K562 (cell line): ENCODE data around the gene CAPRIN1. TPM values are rescaled to one million over a fixed set of nuclear protein-coding genes. Genes with fewer than 3 reads are reported as not detected.
A peak's percentile ranks its signal among the peaks of the same experiment; 100 is the strongest.

Experiments
- ATAC-seq: fragments of 200-7000 bp; cut with Tn5 transposase; 3 replicates; pipeline ENCODE4 v1.9.1; 2020; ENCODE audit warnings: moderate library complexity
- BruUV-seq: library from RNA; stranded (reverse); fragments of 400-500 nt; replicated peaks from 2 replicates; lab custom pipeline; 2021; lab: Mats Ljungman, UMichigan
- CTCF ChIA-PET: fragments of 300-600 bp; formaldehyde crosslinking; extraction: SDS; loops from one replicate; lab custom pipeline; 2021; ENCODE audit warnings: low intra/inter-chr PET ratio; lab: Yijun Ruan, JAX
- POLR2A ChIA-PET: fragments of 300-600, 350-650 bp; sonication (Branson Sonifier 250); formaldehyde crosslinking; extraction: SDS; loops from one replicate; lab custom pipeline; 2021; ENCODE audit warnings: antibody characterized with exemption, inconsistent platforms; lab: Yijun Ruan, JAX
- DNase-seq, 4 experiments: peaks; one replicate each; pipeline versions ENCODE4 v3.0.0 to v3.0.0-alpha.2; 2011 to 2018; ENCODE audit warnings: low spot score in 3 of 4, mixed read lengths in 3 of 4; ENCODE audit errors: extremely low read depth in 1 of 4
- FAIRE-seq: peaks from 2 replicates; lab custom pipeline; 2011; peaks lifted over from hg19 to GRCh38; lab: Jason Lieb, UNC
- H2AFZ ChIP-seq: 2 replicates; pipeline ENCODE4 v1.6.0; 2011; ENCODE audit warnings: low read depth, low read length, control low read depth, inconsistent platforms
- H3K27ac ChIP-seq: fragments of 200-600 bp; 3 replicates; pipeline ENCODE4 v1.8.0; 2011; ENCODE audit warnings: low read depth, mild to moderate bottlenecking, control low read depth, inconsistent platforms, low read length, moderate library complexity, mixed read lengths; ENCODE audit errors: extremely low read depth
- H3K27me3 ChIP-seq, 2 experiments: fragments of 300-600 bp in 1 of 2; 2 replicates in 1 of 2; 3 replicates in 1 of 2; pipeline versions ENCODE4 v1.6.0 to v1.8.0; 2011; ENCODE audit warnings: inconsistent platforms in 2 of 2, low read length in 2 of 2, mild to moderate bottlenecking in 1 of 2, mixed read lengths in 1 of 2, moderate library complexity in 1 of 2; ENCODE audit not compliant: control insufficient read depth in 2 of 2, insufficient read depth in 2 of 2
- H3K36me3 ChIP-seq: fragments of 300-600 bp; 3 replicates; pipeline ENCODE4 v1.8.0; 2011; ENCODE audit warnings: mild to moderate bottlenecking, low read length, inconsistent platforms; ENCODE audit not compliant: control insufficient read depth, insufficient read depth
- H3K4me1 ChIP-seq, 2 experiments: fragments of 200-600 bp in 1 of 2; replicated peaks in 1 of 2; 2 replicates in 1 of 2; 3 replicates in 1 of 2; pipeline versions ENCODE4 v1.5.1 to v1.8.0; 2011; ENCODE audit warnings: inconsistent platforms in 2 of 2, low read length in 2 of 2, mild to moderate bottlenecking in 1 of 2, mixed read lengths in 1 of 2, moderate library complexity in 1 of 2; ENCODE audit not compliant: control insufficient read depth in 2 of 2, insufficient read depth in 2 of 2
- H3K4me2 ChIP-seq: 2 replicates; pipeline ENCODE4 v1.6.1; 2011; ENCODE audit warnings: low read length, control low read depth, inconsistent platforms, mixed read lengths; ENCODE audit not compliant: insufficient read depth
- H3K4me3 ChIP-seq: fragments of 200-600 bp; sonication (generic), shearing (Covaris generic); 2 replicates; pipeline ENCODE4 v1.5.1; 2016; ENCODE audit warnings: control low read depth, inconsistent platforms
- H3K79me2 ChIP-seq: fragments of 200-600 bp; 3 replicates; pipeline ENCODE4 v1.8.0; 2011; ENCODE audit warnings: low read length, inconsistent platforms; ENCODE audit not compliant: control insufficient read depth, insufficient read depth
- H3K9ac ChIP-seq, 2 experiments: 2 replicates each; pipeline versions ENCODE4 v1.6.0 to v1.6.1; 2011; ENCODE audit warnings: low read depth in 2 of 2, low read length in 2 of 2, control low read depth in 1 of 2, inconsistent platforms in 1 of 2, mild to moderate bottlenecking in 1 of 2, mixed read lengths in 1 of 2; ENCODE audit not compliant: insufficient read depth in 1 of 2
- H3K9me1 ChIP-seq: one replicate; pipeline ENCODE4 v1.6.0; 2011; ENCODE audit warnings: inconsistent platforms, mild to moderate bottlenecking, low read length, moderate library complexity; ENCODE audit not compliant: control insufficient read depth, insufficient read depth
- H3K9me3 ChIP-seq: replicated peaks from 2 replicates; pipeline ENCODE4 v1.5.1; 2011; ENCODE audit warnings: low read depth, low read length, inconsistent platforms; ENCODE audit not compliant: control insufficient read depth, insufficient read depth
- H4K20me1 ChIP-seq: replicated peaks from 2 replicates; pipeline ENCODE4 v1.6.1; 2011; ENCODE audit warnings: low read length, inconsistent platforms, mixed read lengths; ENCODE audit not compliant: control insufficient read depth, insufficient read depth
- FOXM1 ChIP-seq, 2 experiments: fragments of 450-650 bp in 1 of 2; sonication (generic) in 1 of 2; formaldehyde crosslinking in 1 of 2; IDR thresholded peaks; 2 replicates each; pipeline versions ENCODE4 v1.6.1 to v1.9.0; 2017 to 2022; ENCODE audit warnings: low read depth in 2 of 2, mild to moderate bottlenecking in 2 of 2, missing genetic modification reagents in 1 of 2, moderate library complexity in 1 of 2
- HCFC1 ChIP-seq: IDR thresholded peaks from 2 replicates; pipeline ENCODE4 v1.6.1; 2012; ENCODE audit warnings: low read depth, low read length, improper control_type of control experiment
- HSF4 ChIP-seq: fragments of 250-450 bp; sonication (Bioruptor Pico); IDR thresholded peaks from 2 replicates; pipeline ENCODE4 v2.1.2; 2022; ENCODE audit warnings: mild to moderate bottlenecking, moderate library complexity, borderline replicate concordance
- MEIS2 ChIP-seq: fragments of 450-650 bp; IDR thresholded peaks from 2 replicates; pipeline ENCODE4 v1.6.1; 2014; ENCODE audit warnings: mild to moderate bottlenecking; ENCODE audit not compliant: partially characterized antibody
- MXD1 ChIP-seq: fragments of 250-450 bp; sonication (Bioruptor Pico); IDR thresholded peaks from 2 replicates; pipeline ENCODE4 v1.8.0; 2021; ENCODE audit warnings: borderline replicate concordance, mild to moderate bottlenecking, moderate library complexity; ENCODE audit not compliant: poor library complexity, severe bottlenecking
- NFE2 ChIP-seq: IDR thresholded peaks from 2 replicates; pipeline ENCODE4 v1.6.1; 2014; ENCODE audit warnings: antibody characterized with exemption, low read depth
- NFRKB ChIP-seq: fragments of 450-650 bp; IDR thresholded peaks from 2 replicates; pipeline ENCODE4 v1.6.1; 2016; ENCODE audit warnings: low read depth
- PHB ChIP-seq: fragments of 250-450 bp; sonication (Bioruptor Pico); IDR thresholded peaks from 2 replicates; pipeline ENCODE4 v1.5.0; 2021
- SIN3A ChIP-seq, 2 experiments: fragments of 150-350 bp in 1 of 2; IDR thresholded peaks; 2 replicates each; pipeline ENCODE4 v1.6.1; 2011 to 2016; ENCODE audit warnings: borderline replicate concordance in 2 of 2, low read depth in 2 of 2, low read length in 2 of 2, mild to moderate bottlenecking in 2 of 2, moderate library complexity in 2 of 2; ENCODE audit not compliant: control insufficient read depth in 1 of 2
- SP1 ChIP-seq: sonication (generic); formaldehyde crosslinking; IDR thresholded peaks from 2 replicates; pipeline ENCODE4 v1.8.1; 2022; ENCODE audit warnings: mild to moderate bottlenecking, missing genetic modification reagents
- SRSF9 ChIP-seq: fragments of 200-400 bp; formaldehyde crosslinking; IDR thresholded peaks from 2 replicates; pipeline ENCODE4 v1.6.1; 2017; ENCODE audit warnings: low read depth, low read length, borderline replicate concordance
- VEZF1 ChIP-seq: fragments of 200-800 bp; sonication (Bioruptor generic); IDR thresholded peaks from 2 replicates; pipeline ENCODE4 v1.6.1; 2017; ENCODE audit warnings: missing genetic modification characterization, missing compliant biosample characterization
- ZNF23 ChIP-seq: fragments of 250-450 bp; sonication (Bioruptor Pico); IDR thresholded peaks from 2 replicates; pipeline ENCODE4 v1.4.0; 2020; ENCODE audit warnings: mild to moderate bottlenecking
- WGBS: fragments of 100-300 bp; shearing (Covaris generic); methylation state at CpG from one replicate; pipeline ENCODE4 v1.1.6; 2016; ENCODE audit warnings: low coverage, mixed read lengths; ENCODE audit not compliant: insufficient coverage; ENCODE audit errors: missing lambda C conversion rate; 5-methylcytosine and 5-hydroxymethylcytosine counted together
- in situ Hi-C: fragments of 300-500 bp; cut with MboI; formaldehyde crosslinking; loops from 4 replicates; pipeline ENCODE4 v1.15.0; 2018; ENCODE audit warnings: inconsistent platforms, mixed read lengths
- intact Hi-C: fragments of 100-400 bp; cut with micrococcal nuclease; formaldehyde crosslinking; loops from 2 replicates; pipeline ENCODE4 v1.14.2; 2022
- polyA plus RNA-seq, 8 experiments: library from polyadenylated mRNA; depleted of rRNA in 4 of 8; stranded (reverse) in 5 of 8; unstranded in 3 of 8; fragments of >200 nt; fragmentation: Nextera tagmentation in 2 of 8; fragmentation: Illumina TruSeq in 1 of 8; extraction: Ambion mirVana in 2 of 8; extraction: Trizol in 1 of 8; gene quantifications; 2 replicates each; pipeline versions ENCODE4 v1.2.1 to v1.2.3, GENCODE V29; 2011 to 2014; ENCODE audit warnings: inconsistent platforms in 1 of 8, missing spikeins in 1 of 8
- total RNA-seq, 7 experiments: library from RNA; depleted of rRNA in 6 of 7; stranded (reverse); fragments of >200 nt in 6 of 7; fragmentation: Illumina TruSeq in 2 of 7; extraction: Trizol in 2 of 7; gene quantifications; 2 replicates each; pipeline versions ENCODE4 v1.2.1 to v1.2.3, GENCODE V29; 2011 to 2021; ENCODE audit warnings: low replicate concordance in 1 of 7
- TF ChIP-seq, protein P1 (sequence below): fragments of 450-650 bp; IDR thresholded peaks from 2 replicates; pipeline ENCODE4 v1.6.1; 2016

Gene CAPRIN1
- total and polyA plus RNA-seq, 9 of the 15 experiments (the other 6 are each of a cell fraction or from before 2014, with no cell fraction given), result 49.6 to 271 (median 244) TPM

DNA sequence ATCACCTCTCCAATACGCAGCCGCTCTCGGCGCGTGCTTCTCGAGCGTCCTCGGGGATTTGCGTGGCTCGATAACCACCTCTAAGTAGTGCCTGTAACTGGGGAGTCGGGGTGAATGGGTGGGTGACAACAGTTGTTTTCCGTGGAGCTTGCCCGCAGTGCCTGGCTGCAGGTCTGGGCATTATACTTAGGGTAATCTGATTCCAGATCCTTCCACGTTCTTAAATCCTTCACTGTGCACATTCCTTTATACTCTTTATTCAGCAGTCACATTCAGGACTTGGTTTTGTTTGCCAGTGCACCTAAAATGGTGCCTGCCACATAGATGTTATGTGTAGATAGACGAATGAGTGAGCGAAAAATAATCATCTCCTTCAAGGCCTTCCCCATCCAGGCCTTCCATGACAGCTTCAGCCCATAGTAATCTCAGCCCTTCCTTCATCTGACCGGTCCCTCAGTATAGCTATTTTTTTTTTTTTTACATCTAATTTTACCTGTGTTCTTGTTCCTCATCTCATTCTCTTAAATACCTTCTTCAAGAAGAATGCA lies 54.5 kb downstream of the CAPRIN1 start:
- ATAC-seq (peak; percentile 54), DNase-seq (peak in 3 of 4 experiments; percentile 22 to 54 (median 52)), FAIRE-seq (no peak)
- Histone ChIP-seq H3K27ac (peak overlapping the region; percentile 98), H3K4me2 (peak overlapping the region; percentile 97), H3K27me3 (no peaks in the 10 kb centered on the region), H3K4me3 (peak overlapping the region; percentile 83), H2AFZ (peak overlapping the region; percentile 96), H3K9ac (peak overlapping the region; percentile 92 to 93), H3K9me3 (no peaks in the 10 kb centered on the region), H4K20me1 (no peaks in the 10 kb centered on the region), H3K9me1 (no peaks in the 10 kb centered on the region), H3K79me2 (peaks cover 51% of the 10 kb centered on the region), H3K4me1 (peaks cover 0 to 6% of the 10 kb centered on the region in 2 experiments; a peak in 3 of 5 replicates), H3K36me3 (peaks cover 65% of the 10 kb centered on the region)
- 0% methylated on average over 17 of the region's 17 CpGs for WGBS
- in situ Hi-C loops, result no loop called here
- ChIA-PET POLR2A (interaction anchor here (0.6 to 2.4 kb wide), 26 partner anchors 8 to 174 kb away, joined by 3 to 14 read pairs (median 3); partner anchors contain the start of gene CAPRIN1), CTCF (no interaction called here)
- TSS peak; percentile 36 for BruUV-seq
- intact Hi-C loops, result loop anchor here (2.0 kb wide), 2 partner anchors 53 to 109 kb away; no protein-coding TSS in a partner anchor
- TF ChIP-seq PHB (CRISPR knock-in tag) (no peak), NFRKB (0 out of 2 replicates have a peak, but pooled peaks have one; percentile 21), VEZF1 (CRISPR knock-in tag) (0 out of 2 replicates have a peak, but pooled peaks have one; percentile 1), FOXM1 (IDR thresholded peaks at IDR 0.05; ENCODE audit: low read depth) (no peak), FOXM1 (CRISPR knock-in tag; IDR thresholded peaks at IDR 0.05; ENCODE audit: low read depth) (no peak; the same call in 1 of the 2 replicates), HSF4 (CRISPR knock-in tag) (no peak), SRSF9 (no peak), NFE2 (peak; percentile 66), HCFC1 (no peak), SP1 (CRISPR knock-in tag) (no peak; the same call in 1 of the 2 replicates), MEIS2 (peak; percentile 45), ZNF23 (CRISPR knock-in tag) (no peak), MXD1 (no peak), SIN3A (IDR thresholded peaks at IDR 0.05; ENCODE audit: borderline replicate concordance in 2 of 2, control insufficient read depth in 1 of 2, low read depth in 2 of 2, low read length in 2 of 2) (0 out of 4 replicates have a peak, but pooled peaks of 1 of the 2 experiments have one; percentile 7)
- TF ChIP-seq, protein P1, sequence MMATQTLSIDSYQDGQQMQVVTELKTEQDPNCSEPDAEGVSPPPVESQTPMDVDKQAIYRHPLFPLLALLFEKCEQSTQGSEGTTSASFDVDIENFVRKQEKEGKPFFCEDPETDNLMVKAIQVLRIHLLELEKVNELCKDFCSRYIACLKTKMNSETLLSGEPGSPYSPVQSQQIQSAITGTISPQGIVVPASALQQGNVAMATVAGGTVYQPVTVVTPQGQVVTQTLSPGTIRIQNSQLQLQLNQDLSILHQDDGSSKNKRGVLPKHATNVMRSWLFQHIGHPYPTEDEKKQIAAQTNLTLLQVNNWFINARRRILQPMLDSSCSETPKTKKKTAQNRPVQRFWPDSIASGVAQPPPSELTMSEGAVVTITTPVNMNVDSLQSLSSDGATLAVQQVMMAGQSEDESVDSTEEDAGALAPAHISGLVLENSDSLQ, result 0 out of 2 replicates have a peak, but pooled peaks have one; percentile 8
